HL-60 (cell line): ENCODE data around the gene LDLRAD3.
A peak's percentile ranks its signal among the peaks of the same experiment; 100 is the strongest.

Source experiments
- DNase-seq, 2 experiments: peaks; one replicate each; pipeline ENCODE4 v3.0.0-alpha.2; 2010 to 2020; ENCODE audit warnings: low read depth in 1 of 2, low spot score in 1 of 2
- H3K27ac ChIP-seq: fragments of 250-450 bp; sonication (Bioruptor Pico); replicated peaks from 2 replicates; pipeline ENCODE4 v1.5.1; 2020; ENCODE audit warnings: mild to moderate bottlenecking, moderate library complexity
- H3K27me3 ChIP-seq: fragments of 250-450 bp; sonication (Bioruptor Pico); 2 replicates; pipeline ENCODE4 v1.5.1; 2021; ENCODE audit warnings: mild to moderate bottlenecking, moderate library complexity; ENCODE audit not compliant: insufficient read depth, poor library complexity, severe bottlenecking
- H3K4me3 ChIP-seq: replicated peaks from 2 replicates; pipeline ENCODE4 v1.5.1; 2011; ENCODE audit warnings: mild to moderate bottlenecking, control low read depth, low read length; ENCODE audit not compliant: insufficient read depth
- CTCF ChIP-seq: IDR thresholded peaks from one replicate; pipeline ENCODE4 v1.5.1; 2011; ENCODE audit warnings: low read length, control low read depth, inconsistent platforms; ENCODE audit not compliant: insufficient read depth
- GABPA ChIP-seq: IDR thresholded peaks from 2 replicates; pipeline ENCODE4 v1.6.1; 2012; ENCODE audit warnings: low read depth
- POLR2AphosphoS5 ChIP-seq: IDR thresholded peaks from 2 replicates; pipeline ENCODE4 v1.6.1; 2012; ENCODE audit warnings: low read depth
- SPI1 ChIP-seq: IDR thresholded peaks from 2 replicates; pipeline ENCODE4 v1.6.1; 2012; ENCODE audit warnings: low read depth, mild to moderate bottlenecking, borderline replicate concordance
- TF ChIP-seq, protein P1 (sequence below): IDR thresholded peaks from 2 replicates; pipeline ENCODE4 v1.6.1; 2012; ENCODE audit warnings: low read depth; ENCODE audit not compliant: insufficient replicate concordance

Gene LDLRAD3

GRCh38 chr11:36167729-36168128 lies 223.9 kb downstream of the LDLRAD3 start:
- DNase-seq, result no peak
- Histone ChIP-seq H3K27me3 (no peaks in the 10 kb centered on the region), H3K4me3 (no peak overlapping the region), H3K27ac (no peak overlapping the region)
- no peak for TF ChIP-seq GABPA
- TF ChIP-seq CTCF, result no peak
- TF ChIP-seq, protein P1, sequence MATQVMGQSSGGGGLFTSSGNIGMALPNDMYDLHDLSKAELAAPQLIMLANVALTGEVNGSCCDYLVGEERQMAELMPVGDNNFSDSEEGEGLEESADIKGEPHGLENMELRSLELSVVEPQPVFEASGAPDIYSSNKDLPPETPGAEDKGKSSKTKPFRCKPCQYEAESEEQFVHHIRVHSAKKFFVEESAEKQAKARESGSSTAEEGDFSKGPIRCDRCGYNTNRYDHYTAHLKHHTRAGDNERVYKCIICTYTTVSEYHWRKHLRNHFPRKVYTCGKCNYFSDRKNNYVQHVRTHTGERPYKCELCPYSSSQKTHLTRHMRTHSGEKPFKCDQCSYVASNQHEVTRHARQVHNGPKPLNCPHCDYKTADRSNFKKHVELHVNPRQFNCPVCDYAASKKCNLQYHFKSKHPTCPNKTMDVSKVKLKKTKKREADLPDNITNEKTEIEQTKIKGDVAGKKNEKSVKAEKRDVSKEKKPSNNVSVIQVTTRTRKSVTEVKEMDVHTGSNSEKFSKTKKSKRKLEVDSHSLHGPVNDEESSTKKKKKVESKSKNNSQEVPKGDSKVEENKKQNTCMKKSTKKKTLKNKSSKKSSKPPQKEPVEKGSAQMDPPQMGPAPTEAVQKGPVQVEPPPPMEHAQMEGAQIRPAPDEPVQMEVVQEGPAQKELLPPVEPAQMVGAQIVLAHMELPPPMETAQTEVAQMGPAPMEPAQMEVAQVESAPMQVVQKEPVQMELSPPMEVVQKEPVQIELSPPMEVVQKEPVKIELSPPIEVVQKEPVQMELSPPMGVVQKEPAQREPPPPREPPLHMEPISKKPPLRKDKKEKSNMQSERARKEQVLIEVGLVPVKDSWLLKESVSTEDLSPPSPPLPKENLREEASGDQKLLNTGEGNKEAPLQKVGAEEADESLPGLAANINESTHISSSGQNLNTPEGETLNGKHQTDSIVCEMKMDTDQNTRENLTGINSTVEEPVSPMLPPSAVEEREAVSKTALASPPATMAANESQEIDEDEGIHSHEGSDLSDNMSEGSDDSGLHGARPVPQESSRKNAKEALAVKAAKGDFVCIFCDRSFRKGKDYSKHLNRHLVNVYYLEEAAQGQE, result no peak
- TF ChIP-seq POLR2AphosphoS5, result no peak
- TF ChIP-seq SPI1, result no peak

DNA sequence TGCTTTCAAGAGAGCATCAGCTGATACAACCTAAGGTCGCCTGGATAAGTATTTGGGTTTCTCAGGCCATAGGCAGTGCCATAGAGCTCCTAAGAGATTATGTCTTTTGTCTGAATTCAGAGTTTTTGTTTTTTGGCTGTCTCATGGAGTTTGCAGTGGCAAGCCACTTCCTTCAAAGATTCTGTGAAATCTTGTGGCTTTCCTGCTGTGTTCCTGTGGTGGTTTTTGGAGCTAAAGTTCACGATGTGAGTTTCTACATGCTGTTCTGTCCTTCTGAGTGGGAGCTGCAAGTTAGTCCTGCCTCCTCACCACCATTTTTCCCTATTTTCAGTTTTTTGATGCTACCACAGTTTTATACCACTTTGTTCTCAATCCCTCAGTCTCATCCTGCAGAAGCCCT lies 234.0 kb downstream of the LDLRAD3 start:
- TF ChIP-seq, protein P1, result no peak
- TF ChIP-seq POLR2AphosphoS5 (0 out of 2 replicates have a peak, but pooled peaks have one; percentile 30), SPI1 (peak; percentile 56; the same call in 1 of the 2 replicates)
- peak in 1 of 2 experiments; percentile 64 for DNase-seq
- H3K27ac ChIP-seq, result no peak overlapping the region

GRCh38 chr11:36186340-36187175 lies 242.7 kb downstream of the LDLRAD3 start:
- TF ChIP-seq CTCF, result no peak
- TF ChIP-seq GABPA, result no peak
- no peak for TF ChIP-seq POLR2AphosphoS5
- TF ChIP-seq SPI1, result no peak
- TF ChIP-seq, protein P1, result no peak
- Histone ChIP-seq H3K27ac (no peak overlapping the region), H3K27me3 (no peaks in the 10 kb centered on the region), H3K4me3 (no peak overlapping the region)
- no peak for DNase-seq

More for the DNA sequence above, 234.0 kb downstream of the LDLRAD3 start:
- Histone ChIP-seq H3K27me3 (no peaks in the 10 kb centered on the region), H3K4me3 (no peak overlapping the region)
